Parathyroid adenoma (tissue), 2 donors: ENCODE data around the gene FKBP14.

Source experiments
- H2AFZ ChIP-seq: fragments of 300-600 bp; sonication (generic); one replicate; pipeline ENCODE4 v1.7.0; 2017; ENCODE audit warnings: antibody characterized with exemption, mild to moderate bottlenecking
- H3K27ac ChIP-seq: fragments of 300-600 bp; sonication (generic); one replicate; pipeline ENCODE4 v1.7.0; 2017
- H3K27me3 ChIP-seq: fragments of 300-600 bp; sonication (generic); one replicate; pipeline ENCODE4 v1.7.0; 2017; ENCODE audit warnings: low read length; ENCODE audit not compliant: control insufficient read depth, insufficient read depth
- H3K36me3 ChIP-seq: fragments of 300-600 bp; sonication (generic); one replicate; pipeline ENCODE4 v1.7.0; 2017; ENCODE audit warnings: low read length; ENCODE audit not compliant: control insufficient read depth, insufficient read depth
- H3K4me1 ChIP-seq: fragments of 300-600 bp; sonication (generic); one replicate; pipeline ENCODE4 v1.7.0; 2017; ENCODE audit warnings: control low read depth
- H3K4me2 ChIP-seq: fragments of 300-600 bp; sonication (generic); one replicate; pipeline ENCODE4 v1.7.0; 2017; ENCODE audit warnings: low read length
- H3K4me3 ChIP-seq: fragments of 300-600 bp; sonication (generic); one replicate; pipeline ENCODE4 v1.7.0; 2017; ENCODE audit warnings: low read depth, low read length
- H3K79me2 ChIP-seq: fragments of 300-600 bp; sonication (generic); one replicate; pipeline ENCODE4 v1.7.0; 2017; ENCODE audit warnings: control low read depth
- H3K9ac ChIP-seq: fragments of 300-600 bp; sonication (generic); one replicate; pipeline ENCODE4 v1.7.0; 2017; ENCODE audit warnings: mild to moderate bottlenecking
- H3K9me3 ChIP-seq: fragments of 300-600 bp; sonication (generic); one replicate; pipeline ENCODE4 v1.7.0; 2017; ENCODE audit warnings: low read length; ENCODE audit not compliant: control insufficient read depth
- CTCF ChIP-seq: fragments of 300-600 bp; sonication (generic); IDR thresholded peaks from one replicate; pipeline ENCODE4 v1.7.0; 2017; ENCODE audit warnings: antibody characterized with exemption, mild to moderate bottlenecking
- donor health status: primary hyperparathyroidism.

FKBP14 gene

GRCh38 chr7:30069096-30069867 is 42.8 kb upstream of the FKBP14 start:
- H3K4me3 ChIP-seq, result no peak overlapping the region
- no peaks in the 10 kb centered on the region for H3K4me1 ChIP-seq
- no peaks in the 10 kb centered on the region for H3K79me2 ChIP-seq
- no peaks in the 10 kb centered on the region for H3K36me3 ChIP-seq
- no peak overlapping the region for H3K27ac ChIP-seq
- no peak overlapping the region for H3K9ac ChIP-seq
- H2AFZ ChIP-seq, result no peak overlapping the region
- no peaks in the 10 kb centered on the region for H3K9me3 ChIP-seq
- no peaks in the 10 kb centered on the region for H3K27me3 ChIP-seq
- no peak overlapping the region for H3K4me2 ChIP-seq
- TF ChIP-seq CTCF, result no peak

GRCh38 chr7:30068117-30068516 is 41.6 kb upstream of the FKBP14 start:
- Histone ChIP-seq H3K4me1 (no peaks in the 10 kb centered on the region), H2AFZ (no peak overlapping the region), H3K9me3 (no peaks in the 10 kb centered on the region), H3K4me2 (no peak overlapping the region), H3K4me3 (no peak overlapping the region), H3K27ac (no peak overlapping the region), H3K36me3 (no peaks in the 10 kb centered on the region), H3K27me3 (no peaks in the 10 kb centered on the region), H3K9ac (no peak overlapping the region), H3K79me2 (no peaks in the 10 kb centered on the region)
- TF ChIP-seq CTCF, result no peak

- no peaks in the 10 kb centered on the region for H3K27me3 ChIP-seq
- no peak overlapping the region for H2AFZ ChIP-seq
- no peaks in the 10 kb centered on the region for H3K79me2 ChIP-seq
- H3K9me3 ChIP-seq, result no peaks in the 10 kb centered on the region
- H3K36me3 ChIP-seq, result no peaks in the 10 kb centered on the region
- no peak overlapping the region for H3K4me2 ChIP-seq
- no peak overlapping the region for H3K9ac ChIP-seq
- H3K4me3 ChIP-seq, result no peak overlapping the region
- no peak overlapping the region for H3K27ac ChIP-seq
- TF ChIP-seq CTCF, result no peak
- no peaks in the 10 kb centered on the region for H3K4me1 ChIP-seq
Observed at GRCh38 chr7:30066687-30067086, 40.2 kb upstream of the FKBP14 start.

GRCh38 chr7:30065746-30066145 is 39.2 kb upstream of the FKBP14 start:
- H3K79me2 ChIP-seq, result no peaks in the 10 kb centered on the region
- no peaks in the 10 kb centered on the region for H3K4me1 ChIP-seq
- H3K27ac ChIP-seq, result no peak overlapping the region
- no peaks in the 10 kb centered on the region for H3K27me3 ChIP-seq
- no peak overlapping the region for H3K9ac ChIP-seq
- H3K9me3 ChIP-seq, result no peaks in the 10 kb centered on the region
- no peaks in the 10 kb centered on the region for H3K36me3 ChIP-seq
- no peak overlapping the region for H2AFZ ChIP-seq
- H3K4me2 ChIP-seq, result no peak overlapping the region
- no peak overlapping the region for H3K4me3 ChIP-seq
- no peak for TF ChIP-seq CTCF

- H3K4me2 ChIP-seq, result no peak overlapping the region
- no peaks in the 10 kb centered on the region for H3K27me3 ChIP-seq
- H3K9me3 ChIP-seq, result no peaks in the 10 kb centered on the region
- H3K9ac ChIP-seq, result no peak overlapping the region
- no peak overlapping the region for H2AFZ ChIP-seq
- no peaks in the 10 kb centered on the region for H3K36me3 ChIP-seq
- H3K27ac ChIP-seq, result no peak overlapping the region
- no peaks in the 10 kb centered on the region for H3K79me2 ChIP-seq
- no peaks in the 10 kb centered on the region for H3K4me1 ChIP-seq
- H3K4me3 ChIP-seq, result no peak overlapping the region
- TF ChIP-seq CTCF, result peak; percentile 53
Observed at GRCh38 chr7:30062587-30062986, 36.1 kb upstream of the FKBP14 start.
